ENCODE results near the gene HNRNPR. TPM values are rescaled to one million over a fixed set of nuclear protein-coding genes. Genes with fewer than 3 reads are reported as not detected.

The HNRNPR gene
- total and polyA plus RNA-seq, 9 of the 15 experiments (the other 6 are each of a cell fraction or from before 2014, with no cell fraction given) = 80.9 to 372 (median 301) TPM

DNA sequence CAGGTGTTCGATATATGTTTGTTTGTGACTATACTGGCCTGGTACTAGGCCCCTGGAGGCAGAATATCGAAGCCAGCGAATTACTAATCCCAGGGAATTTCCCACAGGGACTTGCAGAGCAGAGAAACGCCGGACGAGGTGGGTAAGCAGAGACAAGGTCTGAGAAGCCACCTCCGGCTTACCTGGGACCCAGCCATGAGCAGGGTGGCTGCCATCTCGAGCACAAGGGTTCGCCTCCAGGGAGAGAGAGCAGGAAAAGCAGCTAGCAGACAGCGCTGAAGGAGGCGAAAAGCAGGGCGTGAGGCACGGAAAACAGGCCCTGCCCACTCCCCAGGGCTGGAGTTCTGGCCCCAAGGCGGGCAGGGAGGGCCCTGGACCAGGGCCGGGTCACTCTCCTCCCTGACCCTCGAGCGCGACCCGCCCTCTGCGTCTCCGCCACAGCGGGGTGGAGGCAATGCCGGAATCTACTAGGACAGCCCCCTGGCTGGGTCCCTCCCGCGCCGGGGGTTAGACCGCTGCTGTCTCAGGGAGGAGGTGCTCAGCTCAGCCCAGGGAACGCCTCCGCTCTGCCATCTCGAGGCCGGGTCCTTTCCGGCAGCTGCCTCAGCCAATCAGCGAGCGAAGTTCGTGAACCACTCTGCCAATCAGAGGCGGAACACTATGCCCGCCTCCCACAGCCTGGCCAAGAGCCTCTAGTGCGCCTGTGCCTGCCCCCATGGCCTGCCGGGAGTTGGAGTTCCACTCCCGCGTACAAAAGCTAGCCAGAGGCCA lies 23.9 kb upstream of the HNRNPR start (continued):
- TF ChIP-seq, protein P1, sequence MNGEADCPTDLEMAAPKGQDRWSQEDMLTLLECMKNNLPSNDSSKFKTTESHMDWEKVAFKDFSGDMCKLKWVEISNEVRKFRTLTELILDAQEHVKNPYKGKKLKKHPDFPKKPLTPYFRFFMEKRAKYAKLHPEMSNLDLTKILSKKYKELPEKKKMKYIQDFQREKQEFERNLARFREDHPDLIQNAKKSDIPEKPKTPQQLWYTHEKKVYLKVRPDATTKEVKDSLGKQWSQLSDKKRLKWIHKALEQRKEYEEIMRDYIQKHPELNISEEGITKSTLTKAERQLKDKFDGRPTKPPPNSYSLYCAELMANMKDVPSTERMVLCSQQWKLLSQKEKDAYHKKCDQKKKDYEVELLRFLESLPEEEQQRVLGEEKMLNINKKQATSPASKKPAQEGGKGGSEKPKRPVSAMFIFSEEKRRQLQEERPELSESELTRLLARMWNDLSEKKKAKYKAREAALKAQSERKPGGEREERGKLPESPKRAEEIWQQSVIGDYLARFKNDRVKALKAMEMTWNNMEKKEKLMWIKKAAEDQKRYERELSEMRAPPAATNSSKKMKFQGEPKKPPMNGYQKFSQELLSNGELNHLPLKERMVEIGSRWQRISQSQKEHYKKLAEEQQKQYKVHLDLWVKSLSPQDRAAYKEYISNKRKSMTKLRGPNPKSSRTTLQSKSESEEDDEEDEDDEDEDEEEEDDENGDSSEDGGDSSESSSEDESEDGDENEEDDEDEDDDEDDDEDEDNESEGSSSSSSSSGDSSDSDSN (IDR thresholded peaks at IDR 0.05; ENCODE audit: borderline replicate concordance in 1 of 2, low read depth in 2 of 2, low read length in 2 of 2) = peak; percentile 33 to 76; a peak in 1 of 4 replicates
- no peak for TF ChIP-seq ZNF79 (CRISPR knock-in tag; IDR thresholded peaks at IDR 0.05; ENCODE audit: low read depth)
- no peak for TF ChIP-seq PTRF (tag; IDR thresholded peaks at IDR 0.05)
- no peak for TF ChIP-seq ZNF146 (CRISPR knock-in tag; IDR thresholded peaks at IDR 0.05; ENCODE audit: unreplicated experiment)
- peak; percentile 72 for TF ChIP-seq ZEB2 (IDR thresholded peaks at IDR 0.05)
- peak in 1 of 2 experiments; percentile 70; a peak in 1 of 4 replicates for TF ChIP-seq SIN3A (IDR thresholded peaks at IDR 0.05; ENCODE audit: borderline replicate concordance in 2 of 2, control insufficient read depth in 1 of 2, low read depth in 2 of 2, low read length in 2 of 2)
- TF ChIP-seq ELF2 (CRISPR knock-in tag; IDR thresholded peaks at IDR 0.05) = peak; percentile 79; the same call in 1 of the 2 replicates
- TF ChIP-seq EP300 (IDR thresholded peaks at IDR 0.05; ENCODE audit: low read length) = no peak; the same call in 1 of the 2 replicates
- TF ChIP-seq PHB (CRISPR knock-in tag; IDR thresholded peaks at IDR 0.05) = 0 out of 2 replicates have a peak, but pooled peaks have one; percentile 46
- TF ChIP-seq, protein P2, sequence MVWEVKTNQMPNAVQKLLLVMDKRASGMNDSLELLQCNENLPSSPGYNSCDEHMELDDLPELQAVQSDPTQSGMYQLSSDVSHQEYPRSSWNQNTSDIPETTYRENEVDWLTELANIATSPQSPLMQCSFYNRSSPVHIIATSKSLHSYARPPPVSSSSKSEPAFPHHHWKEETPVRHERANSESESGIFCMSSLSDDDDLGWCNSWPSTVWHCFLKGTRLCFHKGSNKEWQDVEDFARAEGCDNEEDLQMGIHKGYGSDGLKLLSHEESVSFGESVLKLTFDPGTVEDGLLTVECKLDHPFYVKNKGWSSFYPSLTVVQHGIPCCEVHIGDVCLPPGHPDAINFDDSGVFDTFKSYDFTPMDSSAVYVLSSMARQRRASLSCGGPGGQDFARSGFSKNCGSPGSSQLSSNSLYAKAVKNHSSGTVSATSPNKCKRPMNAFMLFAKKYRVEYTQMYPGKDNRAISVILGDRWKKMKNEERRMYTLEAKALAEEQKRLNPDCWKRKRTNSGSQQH (CRISPR knock-in tag; IDR thresholded peaks at IDR 0.05) = no peak
- TF ChIP-seq POLR2A (conservative IDR thresholded peaks at IDR 0.05) = peak; percentile 83
- TF ChIP-seq YY1 (IDR thresholded peaks at IDR 0.05; ENCODE audit: borderline replicate concordance in 1 of 3, control insufficient read depth in 1 of 3, extremely low read depth in 1 of 3, insufficient read depth in 3 of 3, insufficient read length in 1 of 3, insufficient replicate concordance in 2 of 3, low read depth in 1 of 3, low read length in 2 of 3) = peak in 2 of 3 experiments; percentile 62 to 75
- TF ChIP-seq ZC3H8 (IDR thresholded peaks at IDR 0.05) = peak; percentile 25; the same call in 1 of the 2 replicates
- TF ChIP-seq, protein P3, sequence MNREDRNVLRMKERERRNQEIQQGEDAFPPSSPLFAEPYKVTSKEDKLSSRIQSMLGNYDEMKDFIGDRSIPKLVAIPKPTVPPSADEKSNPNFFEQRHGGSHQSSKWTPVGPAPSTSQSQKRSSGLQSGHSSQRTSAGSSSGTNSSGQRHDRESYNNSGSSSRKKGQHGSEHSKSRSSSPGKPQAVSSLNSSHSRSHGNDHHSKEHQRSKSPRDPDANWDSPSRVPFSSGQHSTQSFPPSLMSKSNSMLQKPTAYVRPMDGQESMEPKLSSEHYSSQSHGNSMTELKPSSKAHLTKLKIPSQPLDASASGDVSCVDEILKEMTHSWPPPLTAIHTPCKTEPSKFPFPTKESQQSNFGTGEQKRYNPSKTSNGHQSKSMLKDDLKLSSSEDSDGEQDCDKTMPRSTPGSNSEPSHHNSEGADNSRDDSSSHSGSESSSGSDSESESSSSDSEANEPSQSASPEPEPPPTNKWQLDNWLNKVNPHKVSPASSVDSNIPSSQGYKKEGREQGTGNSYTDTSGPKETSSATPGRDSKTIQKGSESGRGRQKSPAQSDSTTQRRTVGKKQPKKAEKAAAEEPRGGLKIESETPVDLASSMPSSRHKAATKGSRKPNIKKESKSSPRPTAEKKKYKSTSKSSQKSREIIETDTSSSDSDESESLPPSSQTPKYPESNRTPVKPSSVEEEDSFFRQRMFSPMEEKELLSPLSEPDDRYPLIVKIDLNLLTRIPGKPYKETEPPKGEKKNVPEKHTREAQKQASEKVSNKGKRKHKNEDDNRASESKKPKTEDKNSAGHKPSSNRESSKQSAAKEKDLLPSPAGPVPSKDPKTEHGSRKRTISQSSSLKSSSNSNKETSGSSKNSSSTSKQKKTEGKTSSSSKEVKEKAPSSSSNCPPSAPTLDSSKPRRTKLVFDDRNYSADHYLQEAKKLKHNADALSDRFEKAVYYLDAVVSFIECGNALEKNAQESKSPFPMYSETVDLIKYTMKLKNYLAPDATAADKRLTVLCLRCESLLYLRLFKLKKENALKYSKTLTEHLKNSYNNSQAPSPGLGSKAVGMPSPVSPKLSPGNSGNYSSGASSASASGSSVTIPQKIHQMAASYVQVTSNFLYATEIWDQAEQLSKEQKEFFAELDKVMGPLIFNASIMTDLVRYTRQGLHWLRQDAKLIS (CRISPR knock-in tag; IDR thresholded peaks at IDR 0.05) = no peak
- TF ChIP-seq, protein P4, sequence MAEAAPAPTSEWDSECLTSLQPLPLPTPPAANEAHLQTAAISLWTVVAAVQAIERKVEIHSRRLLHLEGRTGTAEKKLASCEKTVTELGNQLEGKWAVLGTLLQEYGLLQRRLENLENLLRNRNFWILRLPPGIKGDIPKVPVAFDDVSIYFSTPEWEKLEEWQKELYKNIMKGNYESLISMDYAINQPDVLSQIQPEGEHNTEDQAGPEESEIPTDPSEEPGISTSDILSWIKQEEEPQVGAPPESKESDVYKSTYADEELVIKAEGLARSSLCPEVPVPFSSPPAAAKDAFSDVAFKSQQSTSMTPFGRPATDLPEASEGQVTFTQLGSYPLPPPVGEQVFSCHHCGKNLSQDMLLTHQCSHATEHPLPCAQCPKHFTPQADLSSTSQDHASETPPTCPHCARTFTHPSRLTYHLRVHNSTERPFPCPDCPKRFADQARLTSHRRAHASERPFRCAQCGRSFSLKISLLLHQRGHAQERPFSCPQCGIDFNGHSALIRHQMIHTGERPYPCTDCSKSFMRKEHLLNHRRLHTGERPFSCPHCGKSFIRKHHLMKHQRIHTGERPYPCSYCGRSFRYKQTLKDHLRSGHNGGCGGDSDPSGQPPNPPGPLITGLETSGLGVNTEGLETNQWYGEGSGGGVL (CRISPR knock-in tag; IDR thresholded peaks at IDR 0.05) = no peak
- no peak; the same call in 1 of the 2 replicates for TF ChIP-seq NCOA1 (IDR thresholded peaks at IDR 0.05; ENCODE audit: low read depth)
- TF ChIP-seq SNIP1 (IDR thresholded peaks at IDR 0.05; ENCODE audit: low read depth) = no peak
- no peak for TF ChIP-seq ZNF274 (IDR thresholded peaks at IDR 0.05; ENCODE audit: borderline replicate concordance, low read depth, low read length)

Data from K562 (cell line).